KMS-11 (cell line): ENCODE measurements around the gene GPAT3.

Source experiments
- H2AFZ ChIP-seq: fragments of 200-600 bp; sonication (generic); 2 replicates; pipeline ENCODE4 v1.6.1; 2016; ENCODE audit warnings: antibody characterized with exemption, mixed run types, low read depth
- H3K27ac ChIP-seq: fragments of 200-600 bp; sonication (generic); 2 replicates; pipeline ENCODE4 v1.6.1; 2016; ENCODE audit warnings: mild to moderate bottlenecking, mixed run types
- H3K27me3 ChIP-seq: fragments of 200-600 bp; sonication (generic); 2 replicates; pipeline ENCODE4 v1.6.1; 2017; ENCODE audit warnings: mild to moderate bottlenecking, low read depth, mixed run types, moderate library complexity; ENCODE audit not compliant: insufficient read depth
- H3K36me3 ChIP-seq: fragments of 200-600 bp; sonication (generic); 2 replicates; pipeline ENCODE4 v1.6.1; 2017; ENCODE audit warnings: mild to moderate bottlenecking, mixed run types; ENCODE audit not compliant: insufficient read depth
- H3K4me1 ChIP-seq: fragments of 200-600 bp; sonication (generic); 2 replicates; pipeline ENCODE4 v1.6.1; 2016; ENCODE audit warnings: mild to moderate bottlenecking, low read depth, mixed run types; ENCODE audit not compliant: poor library complexity, severe bottlenecking
- H3K4me2 ChIP-seq: fragments of 200-600 bp; sonication (generic); 2 replicates; pipeline ENCODE4 v1.7.0; 2016; ENCODE audit warnings: mild to moderate bottlenecking, mixed run types
- H3K4me3 ChIP-seq: fragments of 200-600 bp; sonication (generic); IDR thresholded peaks from 2 replicates; pipeline ENCODE4 v1.6.1; 2017; ENCODE audit warnings: low read depth, low read length, mixed read lengths; ENCODE audit not compliant: insufficient read depth
- H3K79me2 ChIP-seq: fragments of 200-600 bp; sonication (generic); 2 replicates; pipeline ENCODE4 v1.6.1; 2016; ENCODE audit warnings: low read depth, mixed run types; ENCODE audit not compliant: insufficient read depth
- H3K9ac ChIP-seq: fragments of 200-600 bp; sonication (generic); 2 replicates; pipeline ENCODE4 v1.6.1; 2016; ENCODE audit warnings: mild to moderate bottlenecking, mixed run types
- H4K20me1 ChIP-seq: fragments of 200-600 bp; sonication (generic); 2 replicates; pipeline ENCODE4 v1.6.1; 2016; ENCODE audit warnings: mild to moderate bottlenecking, mixed run types; ENCODE audit not compliant: insufficient read depth
- TF ChIP-seq, protein P1 (sequence below): fragments of 200-600 bp; sonication (generic); conservative IDR thresholded peaks from 2 replicates; pipeline ENCODE4 v1.6.1; 2017; ENCODE audit warnings: low read depth, mild to moderate bottlenecking, antibody characterized with exemption, low read length, moderate library complexity, mixed read lengths

Gene GPAT3

DNA sequence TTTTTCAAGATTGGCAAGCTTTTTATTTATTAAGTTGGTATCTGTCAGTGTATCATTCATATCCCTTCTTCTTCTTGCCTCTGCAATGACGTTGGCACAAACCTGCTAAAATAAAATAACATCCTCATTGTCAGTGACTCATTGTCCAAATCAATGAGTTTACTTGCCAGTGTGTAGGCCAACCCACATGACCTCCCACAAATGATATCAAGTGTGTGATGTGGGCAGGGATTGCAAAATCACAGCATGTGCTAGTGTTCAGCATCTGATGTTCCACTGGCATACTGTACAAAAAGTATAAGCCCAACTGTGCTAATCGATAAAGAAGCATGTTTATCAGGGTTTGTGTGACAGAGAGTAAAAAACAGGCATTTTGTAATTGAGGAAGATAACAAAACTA is 25.5 kb downstream of the GPAT3 start:
- no peaks in the 10 kb centered on the region for H4K20me1 ChIP-seq
- no peaks in the 10 kb centered on the region for H3K4me1 ChIP-seq
- H2AFZ ChIP-seq = no peak overlapping the region
- TF ChIP-seq, protein P1, sequence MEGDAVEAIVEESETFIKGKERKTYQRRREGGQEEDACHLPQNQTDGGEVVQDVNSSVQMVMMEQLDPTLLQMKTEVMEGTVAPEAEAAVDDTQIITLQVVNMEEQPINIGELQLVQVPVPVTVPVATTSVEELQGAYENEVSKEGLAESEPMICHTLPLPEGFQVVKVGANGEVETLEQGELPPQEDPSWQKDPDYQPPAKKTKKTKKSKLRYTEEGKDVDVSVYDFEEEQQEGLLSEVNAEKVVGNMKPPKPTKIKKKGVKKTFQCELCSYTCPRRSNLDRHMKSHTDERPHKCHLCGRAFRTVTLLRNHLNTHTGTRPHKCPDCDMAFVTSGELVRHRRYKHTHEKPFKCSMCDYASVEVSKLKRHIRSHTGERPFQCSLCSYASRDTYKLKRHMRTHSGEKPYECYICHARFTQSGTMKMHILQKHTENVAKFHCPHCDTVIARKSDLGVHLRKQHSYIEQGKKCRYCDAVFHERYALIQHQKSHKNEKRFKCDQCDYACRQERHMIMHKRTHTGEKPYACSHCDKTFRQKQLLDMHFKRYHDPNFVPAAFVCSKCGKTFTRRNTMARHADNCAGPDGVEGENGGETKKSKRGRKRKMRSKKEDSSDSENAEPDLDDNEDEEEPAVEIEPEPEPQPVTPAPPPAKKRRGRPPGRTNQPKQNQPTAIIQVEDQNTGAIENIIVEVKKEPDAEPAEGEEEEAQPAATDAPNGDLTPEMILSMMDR = no peak
- H3K27me3 ChIP-seq = no peaks in the 10 kb centered on the region
- H3K4me2 ChIP-seq = no peak overlapping the region
- H3K27ac ChIP-seq = no peak overlapping the region
- H3K4me3 ChIP-seq = no peak overlapping the region
- H3K36me3 ChIP-seq = no peaks in the 10 kb centered on the region
- H3K79me2 ChIP-seq = no peaks in the 10 kb centered on the region
- no peak overlapping the region for H3K9ac ChIP-seq

DNA sequence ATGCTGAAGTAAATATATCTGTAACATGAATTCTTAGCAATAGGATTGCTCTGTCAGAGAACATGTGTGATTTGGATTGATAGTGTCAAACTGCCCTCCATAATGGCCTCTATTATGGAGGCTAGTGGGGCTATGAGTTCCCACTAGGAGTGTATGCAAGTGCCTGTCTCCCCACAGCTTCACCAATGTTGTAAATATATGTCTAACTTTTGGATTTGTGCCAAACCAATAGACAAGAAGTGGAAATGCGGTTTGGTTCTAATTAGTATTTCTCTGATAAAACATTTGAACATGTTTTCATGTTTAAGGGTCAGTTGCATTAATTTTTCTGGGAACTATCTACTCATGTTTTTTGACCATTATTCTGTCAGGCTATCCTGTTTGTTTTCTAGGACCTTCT is 28.1 kb downstream of the GPAT3 start:
- Histone ChIP-seq H3K27me3 (no peaks in the 10 kb centered on the region), H3K9ac (no peak overlapping the region), H3K27ac (no peak overlapping the region), H3K4me2 (no peak overlapping the region), H3K79me2 (no peaks in the 10 kb centered on the region), H3K4me1 (no peaks in the 10 kb centered on the region), H3K4me3 (no peak overlapping the region), H3K36me3 (no peaks in the 10 kb centered on the region), H2AFZ (no peak overlapping the region), H4K20me1 (no peaks in the 10 kb centered on the region)
- TF ChIP-seq, protein P1 = no peak

DNA sequence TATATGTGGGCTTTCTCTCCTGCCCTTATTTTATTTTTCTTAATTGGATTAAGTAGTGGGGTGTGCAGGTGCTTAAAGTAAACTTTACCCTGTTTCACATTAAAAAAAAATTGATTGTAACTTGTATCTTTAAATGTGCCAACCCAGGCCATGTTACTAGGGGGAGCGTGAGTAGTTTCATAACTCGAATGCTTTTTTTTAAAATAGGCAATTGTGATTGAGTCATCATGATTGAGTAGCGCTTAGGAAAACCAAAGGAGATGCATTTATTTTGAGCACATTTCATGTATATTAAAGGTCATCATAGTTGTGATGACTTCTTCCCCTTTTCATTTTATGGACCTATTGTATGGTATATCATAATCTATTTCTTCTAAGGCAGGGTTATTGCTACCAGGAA is 32.2 kb downstream of the GPAT3 start:
- no peaks in the 10 kb centered on the region for H3K36me3 ChIP-seq
- H2AFZ ChIP-seq = no peak overlapping the region
- H3K27ac ChIP-seq = no peak overlapping the region
- H3K4me2 ChIP-seq = no peak overlapping the region
- TF ChIP-seq, protein P1 = no peak
- H3K9ac ChIP-seq = no peak overlapping the region
- H3K4me3 ChIP-seq = no peak overlapping the region
- H4K20me1 ChIP-seq = no peaks in the 10 kb centered on the region
- H3K4me1 ChIP-seq = no peaks in the 10 kb centered on the region
- H3K79me2 ChIP-seq = no peaks in the 10 kb centered on the region
- no peaks in the 10 kb centered on the region for H3K27me3 ChIP-seq

DNA sequence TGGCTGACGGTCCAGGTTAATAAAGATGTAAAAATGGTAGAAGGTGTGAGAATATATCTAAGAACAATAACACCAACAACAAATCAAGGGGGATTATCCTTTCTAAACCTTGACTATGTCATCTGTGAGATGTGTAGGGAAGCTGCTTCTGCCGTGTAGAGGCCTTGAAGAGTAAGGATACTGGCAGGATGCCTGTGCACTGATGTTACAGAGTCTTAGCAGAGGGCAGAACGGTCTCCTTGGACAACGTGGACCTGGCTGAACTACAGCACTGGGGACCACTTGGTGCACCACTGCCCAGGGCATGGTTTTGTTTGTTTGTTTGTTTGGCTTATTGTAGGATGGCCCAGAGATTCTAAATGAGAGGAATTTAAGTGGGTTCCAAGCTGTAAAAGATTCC is 33.5 kb downstream of the GPAT3 start:
- no peaks in the 10 kb centered on the region for H3K79me2 ChIP-seq
- no peaks in the 10 kb centered on the region for H4K20me1 ChIP-seq
- no peak overlapping the region for H2AFZ ChIP-seq

More for the DNA sequence above, 33.5 kb downstream of the GPAT3 start:
- TF ChIP-seq, protein P1 = no peak
- Histone ChIP-seq H3K27me3 (no peaks in the 10 kb centered on the region), H3K9ac (no peak overlapping the region), H3K27ac (no peak overlapping the region), H3K4me2 (no peak overlapping the region), H3K4me1 (no peaks in the 10 kb centered on the region), H3K36me3 (no peaks in the 10 kb centered on the region), H3K4me3 (no peak overlapping the region)
